Left hindlimb (tissue), 1 donor: ENCODE results near the gene ZCCHC7.
"Not testable (repeated sequence)": the region's sequence is repeated elsewhere in the genome, so short reads cannot be mapped to it uniquely, and the experiment has no call there.

Experiments used
- DNase-seq: peaks from one replicate; pipeline ENCODE4 v3.0.0-alpha.2; 2018

The ZCCHC7 gene

GRCh38 chr9:37255944-37256862 lies 135.8 kb downstream of the ZCCHC7 start:
- DNase-seq = no peak

- no peak for DNase-seq
These were observed 139.6 kb downstream of the ZCCHC7 start for GRCh38 chr9:37259951-37260350.

GRCh38 chr9:37262410-37262809 lies 142.0 kb downstream of the ZCCHC7 start:
- DNase-seq = no peak

GRCh38 chr9:37264539-37264938 lies 144.2 kb downstream of the ZCCHC7 start:
- DNase-seq = no peak

- DNase-seq = no peak
These were observed 146.3 kb downstream of the ZCCHC7 start for GRCh38 chr9:37266630-37267029.

GRCh38 chr9:37269221-37269620 lies 148.8 kb downstream of the ZCCHC7 start:
- no peak for DNase-seq

- no peak for DNase-seq
These were observed 151.3 kb downstream of the ZCCHC7 start for GRCh38 chr9:37271679-37272078.

GRCh38 chr9:37273595-37273994 lies 153.2 kb downstream of the ZCCHC7 start:
- DNase-seq = no peak

GRCh38 chr9:37281541-37281940 lies 161.2 kb downstream of the ZCCHC7 start:
- no peak for DNase-seq

GRCh38 chr9:37283730-37284325 lies 163.5 kb downstream of the ZCCHC7 start:
- DNase-seq = no peak

- DNase-seq = no peak
These were observed 164.3 kb downstream of the ZCCHC7 start for GRCh38 chr9:37284636-37285035.

- DNase-seq = no peak
These were observed 166.3 kb downstream of the ZCCHC7 start for GRCh38 chr9:37286530-37287175.

- DNase-seq = no peak
These were observed 166.9 kb downstream of the ZCCHC7 start for GRCh38 chr9:37287317-37287716.

GRCh38 chr9:37289631-37290030 lies 169.3 kb downstream of the ZCCHC7 start:
- no peak for DNase-seq

GRCh38 chr9:37290366-37290939 lies 170.1 kb downstream of the ZCCHC7 start:
- no peak for DNase-seq

GRCh38 chr9:37290940-37291485 lies 170.6 kb downstream of the ZCCHC7 start:
- no peak for DNase-seq

GRCh38 chr9:37291612-37292238 lies 171.4 kb downstream of the ZCCHC7 start:
- DNase-seq = not testable (repeated sequence)

- no peak for DNase-seq
These were observed 172.5 kb downstream of the ZCCHC7 start for GRCh38 chr9:37292896-37293295.

- DNase-seq = no peak
These were observed 173.5 kb downstream of the ZCCHC7 start for GRCh38 chr9:37293664-37294524.

GRCh38 chr9:37295178-37295577 lies 174.8 kb downstream of the ZCCHC7 start:
- no peak for DNase-seq

GRCh38 chr9:37295796-37296195 lies 175.4 kb downstream of the ZCCHC7 start:
- no peak for DNase-seq

GRCh38 chr9:37297592-37297991 lies 177.2 kb downstream of the ZCCHC7 start:
- DNase-seq = no peak
